ENCODE results near the gene CNTNAP2.

CNTNAP2 gene

GRCh38 chr7:146591976-146592375, 475.4 kb downstream of the CNTNAP2 start:
- DNase-seq (no peak), ATAC-seq (no peak)

GRCh38 chr7:146606628-146607027, 490.0 kb downstream of the CNTNAP2 start:
- ATAC-seq: no peak
- no peak for DNase-seq

- ATAC-seq: no peak
- no peak for DNase-seq
These were observed 503.0 kb downstream of the CNTNAP2 start for GRCh38 chr7:146619641-146620040.

- ATAC-seq: no peak
- no peak for DNase-seq
These were observed 510.3 kb downstream of the CNTNAP2 start for GRCh38 chr7:146626912-146627311.

GRCh38 chr7:146635205-146636032, 518.8 kb downstream of the CNTNAP2 start:
- DNase-seq (no peak), ATAC-seq (no peak)

GRCh38 chr7:146636033-146636356, 519.4 kb downstream of the CNTNAP2 start:
- no peak for DNase-seq
- ATAC-seq: no peak

GRCh38 chr7:146636581-146636980, 520.0 kb downstream of the CNTNAP2 start:
- ATAC-seq: no peak

GRCh38 chr7:146639291-146639690, 522.7 kb downstream of the CNTNAP2 start:
- ATAC-seq: no peak
- no peak for DNase-seq

More at GRCh38 chr7:146636581-146636980, 520.0 kb downstream of the CNTNAP2 start:
- no peak for DNase-seq

GRCh38 chr7:146641491-146641890, 524.9 kb downstream of the CNTNAP2 start:
- no peak for ATAC-seq
- no peak for DNase-seq

- ATAC-seq (no peak), DNase-seq (no peak)
These were observed 528.9 kb downstream of the CNTNAP2 start for GRCh38 chr7:146645383-146645976.

- ATAC-seq (no peak), DNase-seq (no peak)
These were observed 530.8 kb downstream of the CNTNAP2 start for GRCh38 chr7:146647445-146647844.

GRCh38 chr7:146652176-146652575, 535.6 kb downstream of the CNTNAP2 start:
- DNase-seq (no peak), ATAC-seq (no peak)

GRCh38 chr7:146654048-146654447, 537.4 kb downstream of the CNTNAP2 start:
- ATAC-seq (no peak), DNase-seq (no peak)

GRCh38 chr7:146655928-146656797, 539.6 kb downstream of the CNTNAP2 start:
- ATAC-seq: no peak
- DNase-seq: no peak

GRCh38 chr7:146656988-146657387, 540.4 kb downstream of the CNTNAP2 start:
- DNase-seq (no peak), ATAC-seq (no peak)

- ATAC-seq: no peak
These were observed 542.0 kb downstream of the CNTNAP2 start for GRCh38 chr7:146658604-146659003.

GRCh38 chr7:146659732-146660131, 543.1 kb downstream of the CNTNAP2 start:
- DNase-seq (no peak), ATAC-seq (no peak)

More at GRCh38 chr7:146658604-146659003, 542.0 kb downstream of the CNTNAP2 start:
- DNase-seq: no peak

GRCh38 chr7:146660839-146661238, 544.2 kb downstream of the CNTNAP2 start:
- DNase-seq: no peak
- no peak for ATAC-seq

GRCh38 chr7:146661435-146661834, 544.8 kb downstream of the CNTNAP2 start:
- DNase-seq: no peak
- ATAC-seq: no peak

GRCh38 chr7:146661929-146662328, 545.3 kb downstream of the CNTNAP2 start:
- ATAC-seq: no peak

GRCh38 chr7:146665023-146665422, 548.4 kb downstream of the CNTNAP2 start:
- ATAC-seq: no peak
- DNase-seq: no peak

More at GRCh38 chr7:146661929-146662328, 545.3 kb downstream of the CNTNAP2 start:
- no peak for DNase-seq

- no peak for ATAC-seq
- DNase-seq: no peak
These were observed 553.9 kb downstream of the CNTNAP2 start for GRCh38 chr7:146670532-146670931.

GRCh38 chr7:146681487-146681886, 564.9 kb downstream of the CNTNAP2 start:
- ATAC-seq: no peak
- no peak for DNase-seq
